ENCODE data around the gene RPUSD4.
A peak's percentile ranks its signal among the peaks of the same experiment; 100 is the strongest.

Gene RPUSD4

DNA sequence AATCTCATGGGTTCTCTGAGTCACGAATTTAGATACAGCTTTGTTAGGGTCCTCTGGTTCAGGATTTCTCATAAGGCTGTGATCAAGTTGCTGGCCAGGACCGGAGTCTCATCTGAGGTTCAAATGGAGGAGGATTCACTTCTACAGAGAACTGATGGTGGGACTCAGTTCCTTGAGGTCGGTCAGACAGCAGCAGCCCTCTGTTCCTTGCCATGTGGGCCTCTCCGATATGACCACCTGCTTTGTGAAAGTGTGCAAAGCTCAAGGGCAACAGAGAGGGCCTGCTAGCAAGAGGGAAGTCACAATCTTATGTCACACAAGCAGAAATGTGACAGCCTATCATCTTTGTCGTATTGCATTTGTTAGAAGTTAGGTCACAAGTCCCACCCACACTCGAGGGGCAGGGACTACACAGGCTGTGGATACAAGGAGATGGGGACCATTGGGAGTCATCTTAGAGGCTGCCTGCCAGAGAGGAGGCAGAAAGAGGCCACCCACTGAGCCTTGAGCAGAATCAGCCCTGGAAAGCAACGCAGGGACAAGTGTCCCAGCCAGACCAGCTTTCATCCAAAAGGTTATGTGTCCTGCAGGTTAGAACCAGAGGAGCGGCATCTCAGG is 34.5 kb downstream of the RPUSD4 start:
- no peak for DNase-seq

DNA sequence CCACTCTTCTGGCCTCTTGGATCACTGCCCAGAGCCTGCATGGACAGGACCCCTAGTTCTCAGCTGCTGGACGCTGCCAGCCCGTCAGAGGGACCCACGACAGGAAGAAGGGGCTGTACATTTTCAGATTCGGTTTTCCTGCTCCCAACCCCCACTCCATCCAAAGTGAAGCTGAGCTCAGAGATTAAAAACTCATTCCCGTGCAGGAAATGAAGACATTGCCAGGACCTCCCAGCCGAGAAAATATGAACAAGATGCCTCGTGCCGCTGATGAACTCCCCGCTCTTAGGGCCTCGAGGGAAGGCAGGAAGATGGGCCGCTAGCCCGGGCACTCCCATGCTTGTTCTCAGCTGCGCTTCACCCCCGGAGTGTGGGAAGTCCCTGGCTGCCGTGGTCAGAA is 36.1 kb downstream of the RPUSD4 start:
- DNase-seq: no peak

GRCh38 chr11:126174816-126175215 is 36.6 kb downstream of the RPUSD4 start:
- no peak for DNase-seq

GRCh38 chr11:126173257-126173656 is 38.2 kb downstream of the RPUSD4 start:
- no peak for DNase-seq

DNA sequence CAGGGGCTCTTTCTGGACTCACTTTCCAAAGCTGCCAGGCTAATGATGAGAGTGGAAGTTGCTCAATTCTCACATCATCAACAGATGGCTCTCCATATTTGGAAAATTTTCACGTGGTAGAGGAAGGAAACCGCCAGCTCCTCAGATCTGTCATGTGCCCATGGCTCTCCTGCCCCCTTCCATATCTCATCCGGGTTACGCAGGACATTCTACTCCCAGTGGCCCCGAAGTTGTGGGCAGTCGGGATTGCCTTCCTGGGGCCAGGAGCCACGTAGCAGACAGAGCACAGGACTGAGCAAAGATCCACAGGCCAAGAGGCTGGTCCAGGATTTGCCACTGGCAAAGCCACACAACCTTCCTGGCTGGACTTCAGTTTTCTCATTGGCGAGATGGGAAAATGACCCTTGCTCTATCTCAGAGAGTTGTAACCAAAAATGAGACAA is 38.8 kb downstream of the RPUSD4 start:
- no peak for DNase-seq

- no peak for DNase-seq
Observed at GRCh38 chr11:126169291-126169690, 42.2 kb downstream of the RPUSD4 start.

DNA sequence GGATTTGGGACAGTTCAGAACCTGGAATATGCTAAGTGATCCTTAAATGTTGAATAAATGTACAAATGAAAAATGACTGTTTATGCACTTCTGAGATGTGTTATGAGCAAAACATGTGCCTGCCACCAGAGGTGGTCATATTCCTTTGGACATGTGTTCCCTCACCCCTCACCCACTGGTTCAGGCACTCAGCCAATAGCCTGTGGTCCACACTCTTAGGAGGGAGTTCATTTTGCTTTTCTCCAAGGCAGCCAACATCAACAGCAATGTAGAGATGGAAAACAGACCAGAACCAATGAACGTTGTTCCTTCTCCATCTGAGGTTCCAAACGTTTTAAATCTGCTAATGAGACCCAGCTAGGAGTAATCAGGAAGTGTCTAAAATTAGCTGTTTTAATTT is 44.0 kb downstream of the RPUSD4 start:
- DNase-seq: no peak

GRCh38 chr11:126166413-126166812 is 45.0 kb downstream of the RPUSD4 start:
- no peak for DNase-seq

DNA sequence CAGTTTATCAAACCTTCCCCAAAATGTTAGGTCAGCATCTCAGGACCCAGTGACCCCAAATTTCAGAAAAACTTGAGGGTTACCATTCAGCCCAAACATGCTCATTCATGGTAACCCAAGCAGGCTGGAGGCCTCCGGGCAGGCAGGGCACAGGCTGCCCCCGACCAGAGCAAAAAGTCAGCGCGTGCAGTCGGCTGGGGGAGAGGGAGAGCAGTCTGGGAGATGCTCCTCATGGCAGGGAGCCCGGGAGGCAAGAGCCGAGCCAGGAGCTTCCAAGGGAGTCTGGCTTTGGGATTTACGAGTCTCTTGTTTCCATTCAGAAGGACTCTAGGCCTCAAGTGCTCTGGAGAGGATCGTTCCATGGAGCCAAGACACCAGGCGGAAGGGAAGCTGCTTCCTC is 45.7 kb downstream of the RPUSD4 start:
- DNase-seq: no peak

- no peak for DNase-seq
Observed at GRCh38 chr11:126165311-126165720, 46.1 kb downstream of the RPUSD4 start.

- DNase-seq: no peak
Observed at GRCh38 chr11:126164781-126165180, 46.7 kb downstream of the RPUSD4 start.

DNA sequence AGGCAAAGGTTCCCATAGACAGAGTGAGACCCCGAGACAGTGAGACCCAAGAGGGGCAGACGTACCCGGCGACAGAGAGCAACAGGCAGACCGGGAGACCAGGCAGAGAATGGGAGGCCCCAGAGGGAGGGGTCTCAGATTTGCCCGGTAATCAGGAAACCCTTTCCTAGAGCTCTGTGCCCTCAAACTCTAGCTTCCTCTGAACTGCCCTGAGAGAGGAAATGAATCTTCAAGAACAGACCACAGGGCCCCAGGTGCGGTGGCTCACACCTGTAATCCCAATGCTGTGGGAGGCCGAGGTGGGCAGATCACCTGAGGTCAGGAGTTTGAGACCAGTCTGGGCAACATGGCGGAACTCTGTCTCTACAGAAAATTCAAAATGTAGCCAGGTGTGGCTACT is 47.7 kb downstream of the RPUSD4 start:
- no peak for DNase-seq

DNA sequence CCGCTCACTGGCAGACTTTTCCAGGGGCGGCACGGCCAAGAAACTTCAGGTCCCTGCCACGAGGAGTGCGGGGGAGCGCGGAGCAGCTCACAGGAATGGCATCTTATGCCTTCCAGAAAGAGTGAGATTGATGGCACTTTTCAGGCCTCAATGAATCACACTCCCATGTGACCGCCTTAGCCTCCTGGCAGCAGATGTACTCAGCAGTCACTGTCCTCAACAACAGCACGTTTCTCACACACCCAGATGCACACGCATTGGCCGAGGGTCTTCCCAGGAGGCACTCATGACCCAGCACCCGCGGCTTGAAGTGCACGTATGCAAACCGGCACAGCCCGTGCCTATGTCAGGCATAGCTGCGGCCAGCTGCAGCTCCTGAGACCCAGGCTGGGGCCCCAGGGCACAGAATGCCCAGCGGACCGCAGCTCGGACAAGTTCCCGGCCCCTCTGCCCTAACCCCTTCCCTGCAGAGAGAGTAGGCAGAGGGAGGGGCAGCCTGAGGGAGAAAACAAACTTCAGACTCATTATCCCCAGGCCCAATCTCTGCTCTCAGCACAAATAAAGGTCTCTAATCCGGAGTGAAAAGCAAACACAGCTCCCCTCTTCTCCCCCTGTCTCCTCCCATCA is 48.3 kb downstream of the RPUSD4 start:
- peak; percentile 95 for DNase-seq

- DNase-seq: no peak
Observed at GRCh38 chr11:126162306-126163030, 49.0 kb downstream of the RPUSD4 start.

DNA sequence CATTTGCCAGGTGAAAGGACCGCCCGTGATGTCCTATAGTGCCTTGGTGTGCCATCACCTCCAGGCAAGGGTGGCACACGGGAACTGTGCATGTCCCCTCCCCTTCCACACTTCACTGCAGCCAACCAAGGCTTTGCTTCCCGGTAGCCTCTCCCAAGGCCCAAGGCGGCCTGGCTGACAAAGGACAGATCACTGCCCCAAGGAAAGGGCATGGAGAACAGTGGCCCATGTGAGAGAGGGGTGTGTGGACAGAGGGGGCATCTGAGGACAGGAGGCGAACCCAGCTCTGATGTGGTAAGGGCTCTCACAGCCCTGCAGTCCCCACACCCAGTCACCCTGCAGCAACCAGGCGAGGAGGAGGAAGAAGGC is 50.4 kb downstream of the RPUSD4 start:
- DNase-seq: no peak

DNA sequence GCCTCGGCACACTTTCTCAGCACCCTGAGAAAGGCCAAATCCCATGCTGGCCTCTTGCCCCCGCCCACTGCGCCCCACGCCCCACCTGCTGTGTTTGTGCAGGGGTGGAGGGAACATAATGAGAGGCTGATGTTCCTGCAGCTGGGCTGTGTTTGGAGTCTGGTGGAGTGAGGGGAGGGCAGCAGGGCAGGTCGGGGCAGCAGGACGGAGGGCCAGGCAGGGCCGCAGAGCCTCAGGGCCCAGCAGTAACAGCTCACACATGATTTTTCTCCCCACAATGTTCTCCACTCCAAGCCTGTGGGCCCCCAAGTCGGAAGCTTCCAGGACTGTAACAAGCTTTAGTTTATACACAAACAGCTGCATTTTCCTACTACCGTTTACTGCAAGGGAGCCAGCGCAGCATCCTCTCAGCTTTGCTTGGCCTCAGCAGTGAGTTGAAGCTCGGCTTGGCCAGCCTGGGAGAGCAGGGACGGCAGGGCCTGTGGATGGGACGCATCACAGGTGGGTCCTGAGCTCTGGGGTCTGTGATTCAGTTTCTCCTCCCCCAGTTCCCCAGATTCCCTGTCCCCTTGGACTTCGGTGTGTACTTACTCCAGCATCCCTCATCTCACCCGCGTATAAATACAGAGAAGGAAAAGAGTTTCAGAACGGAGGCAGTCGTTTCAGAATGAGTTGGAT is 51.0 kb downstream of the RPUSD4 start:
- DNase-seq: no peak

- peak; percentile 67 for DNase-seq
Observed at GRCh38 chr11:126159719-126160344, 51.6 kb downstream of the RPUSD4 start.

- peak; percentile 61 for DNase-seq
Observed at GRCh38 chr11:126158054-126158791, 53.2 kb downstream of the RPUSD4 start.

DNA sequence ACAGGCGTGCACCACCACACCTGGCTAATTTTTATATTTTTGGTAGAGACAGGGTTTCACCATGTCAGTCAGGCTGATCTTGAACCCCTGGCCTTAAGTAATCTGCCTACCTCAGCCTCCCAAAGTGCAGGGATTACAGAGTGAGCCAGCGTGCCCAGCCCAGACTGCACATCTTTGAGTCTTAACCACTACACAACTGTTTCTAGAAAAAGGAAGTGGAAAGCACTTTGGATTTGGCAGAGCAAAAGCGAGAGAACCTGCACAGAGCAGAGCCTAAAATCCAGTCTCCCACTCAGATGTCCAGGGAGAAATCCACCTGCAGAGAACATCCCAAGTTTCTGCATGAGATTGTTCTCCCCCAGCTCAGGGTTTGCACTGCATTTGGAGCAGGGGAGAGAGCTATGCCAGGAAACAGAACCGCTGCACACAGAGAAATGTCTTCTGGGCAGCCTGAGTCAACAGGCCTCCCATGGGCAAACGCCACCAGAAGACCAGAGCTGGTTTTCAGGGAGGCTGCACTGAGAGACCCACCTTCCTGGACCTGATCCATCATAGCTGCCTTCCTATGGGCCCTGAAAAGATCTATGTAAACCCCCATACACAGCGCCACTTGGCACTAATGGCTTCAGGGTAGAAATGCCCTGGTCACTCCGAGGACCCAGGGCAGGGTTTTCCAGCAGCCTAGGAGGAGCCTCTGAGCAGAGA is 54.0 kb downstream of the RPUSD4 start:
- DNase-seq: no peak

GRCh38 chr11:126156814-126157213 is 54.6 kb downstream of the RPUSD4 start:
- DNase-seq: no peak

DNA sequence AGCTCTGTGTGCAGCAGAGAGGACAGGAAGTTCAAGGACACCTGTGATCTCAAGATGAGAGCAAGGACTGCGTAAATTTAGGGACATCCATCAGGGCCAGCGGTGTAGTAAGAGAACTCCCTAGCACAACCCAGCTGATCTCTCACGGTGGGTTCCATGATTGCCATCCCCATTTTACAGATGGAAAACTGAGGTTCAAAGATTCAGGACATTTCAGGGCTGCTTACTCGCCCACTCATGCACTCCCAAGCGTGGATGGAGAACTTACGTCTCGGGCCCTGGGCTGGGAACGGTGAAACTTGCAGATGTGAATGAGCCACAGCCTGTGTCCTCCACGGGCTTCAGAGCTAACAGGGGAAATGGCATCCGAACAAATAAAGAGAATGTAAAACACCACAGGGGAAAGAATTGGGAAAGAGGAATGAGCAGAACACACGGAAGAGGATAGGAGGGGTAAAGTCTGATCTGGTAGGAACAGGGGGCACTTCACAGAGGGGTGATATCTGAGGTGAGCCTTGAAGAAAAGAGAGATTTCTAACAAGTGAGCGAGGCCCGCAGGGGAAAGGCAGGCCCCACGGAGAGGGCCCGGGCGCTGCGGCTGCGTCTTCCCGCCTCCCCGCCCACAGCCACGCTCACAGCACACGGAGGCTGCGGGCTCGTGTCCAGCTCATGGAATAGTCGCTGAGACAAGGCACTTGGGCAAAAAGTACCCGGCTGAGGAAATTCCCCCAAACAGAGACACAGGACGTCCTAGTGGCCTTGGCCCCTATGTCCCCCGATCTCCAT is 55.9 kb downstream of the RPUSD4 start:
- no peak for DNase-seq

All from islet precursor cell (in vitro differentiated cells).